ENCODE measurements around the gene DEAF1. TPM values are rescaled to one million over a fixed set of nuclear protein-coding genes. Genes with fewer than 3 reads are reported as not detected.

DEAF1 gene
- total RNA-seq, 4 donors from 2014 or later: 31.6 to 54.3 (median 41.2) TPM

DNA sequence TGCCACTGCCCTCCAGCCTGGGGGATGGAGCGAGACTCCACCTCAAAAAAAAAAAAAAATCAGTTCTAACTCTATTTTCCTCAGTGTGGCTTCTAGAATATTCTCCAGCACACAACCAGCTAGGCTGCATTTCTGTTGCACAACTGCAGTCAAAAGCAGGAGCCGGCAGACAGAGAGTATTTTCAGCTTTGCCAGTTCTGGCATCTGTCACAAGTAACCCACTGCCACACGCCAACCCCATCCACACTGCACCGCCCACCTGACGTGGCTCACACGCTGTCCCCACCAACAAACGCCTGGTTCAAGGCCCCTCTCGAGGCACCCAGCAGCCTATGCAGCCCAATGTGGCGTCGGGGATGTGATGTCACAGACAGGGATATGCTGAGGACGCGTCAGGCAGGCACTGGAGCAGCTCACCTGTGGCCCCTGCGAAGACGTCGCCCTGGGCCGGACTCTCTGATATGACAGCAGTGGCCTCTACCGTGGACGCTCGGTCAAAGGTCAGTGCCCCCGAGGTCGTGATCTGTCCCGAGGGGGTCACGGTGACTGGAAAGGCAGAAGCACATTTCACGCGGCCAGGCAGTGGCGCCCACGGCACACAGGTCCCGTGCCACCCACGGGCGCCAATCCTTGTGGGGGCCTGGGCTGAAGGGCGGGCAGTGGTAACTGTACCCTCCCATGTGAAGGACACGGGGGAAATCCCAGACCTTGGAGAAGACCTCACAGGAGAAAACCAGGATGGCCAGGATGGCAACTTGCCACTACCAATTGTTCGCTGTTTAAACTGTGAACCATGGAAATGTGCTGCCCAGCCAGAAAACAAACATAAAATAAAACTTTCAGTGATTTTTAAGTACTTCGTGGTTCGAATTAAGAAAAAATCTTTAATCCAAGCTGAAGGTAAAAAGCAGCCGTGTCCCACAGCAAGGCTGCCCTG, 15.5 kb downstream of the DEAF1 start:
- Histone ChIP-seq H3K4me1 (no peaks in the 10 kb centered on the region), H3K36me3 (peaks cover 0 to 94% (median 0%) of the 10 kb centered on the region in 3 donors), H3K27ac (no peak overlapping the region), H3K27me3 (no peaks in the 10 kb centered on the region), H3K9me3 (no peaks in the 10 kb centered on the region), H3K4me3 (no peak overlapping the region)
- no peak for DNase-seq (ENCODE audit: low spot score in 2 of 2)
- TF ChIP-seq EP300 (IDR thresholded peaks at IDR 0.05) (no peak), POLR2A (IDR thresholded peaks at IDR 0.05) (no peak)
- TF ChIP-seq, protein P1, sequence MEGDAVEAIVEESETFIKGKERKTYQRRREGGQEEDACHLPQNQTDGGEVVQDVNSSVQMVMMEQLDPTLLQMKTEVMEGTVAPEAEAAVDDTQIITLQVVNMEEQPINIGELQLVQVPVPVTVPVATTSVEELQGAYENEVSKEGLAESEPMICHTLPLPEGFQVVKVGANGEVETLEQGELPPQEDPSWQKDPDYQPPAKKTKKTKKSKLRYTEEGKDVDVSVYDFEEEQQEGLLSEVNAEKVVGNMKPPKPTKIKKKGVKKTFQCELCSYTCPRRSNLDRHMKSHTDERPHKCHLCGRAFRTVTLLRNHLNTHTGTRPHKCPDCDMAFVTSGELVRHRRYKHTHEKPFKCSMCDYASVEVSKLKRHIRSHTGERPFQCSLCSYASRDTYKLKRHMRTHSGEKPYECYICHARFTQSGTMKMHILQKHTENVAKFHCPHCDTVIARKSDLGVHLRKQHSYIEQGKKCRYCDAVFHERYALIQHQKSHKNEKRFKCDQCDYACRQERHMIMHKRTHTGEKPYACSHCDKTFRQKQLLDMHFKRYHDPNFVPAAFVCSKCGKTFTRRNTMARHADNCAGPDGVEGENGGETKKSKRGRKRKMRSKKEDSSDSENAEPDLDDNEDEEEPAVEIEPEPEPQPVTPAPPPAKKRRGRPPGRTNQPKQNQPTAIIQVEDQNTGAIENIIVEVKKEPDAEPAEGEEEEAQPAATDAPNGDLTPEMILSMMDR (IDR thresholded peaks at IDR 0.05): no peak
- 91 to 93% methylated on average over 36 of the region's 36 CpGs for WGBS, 2 donors

DNA sequence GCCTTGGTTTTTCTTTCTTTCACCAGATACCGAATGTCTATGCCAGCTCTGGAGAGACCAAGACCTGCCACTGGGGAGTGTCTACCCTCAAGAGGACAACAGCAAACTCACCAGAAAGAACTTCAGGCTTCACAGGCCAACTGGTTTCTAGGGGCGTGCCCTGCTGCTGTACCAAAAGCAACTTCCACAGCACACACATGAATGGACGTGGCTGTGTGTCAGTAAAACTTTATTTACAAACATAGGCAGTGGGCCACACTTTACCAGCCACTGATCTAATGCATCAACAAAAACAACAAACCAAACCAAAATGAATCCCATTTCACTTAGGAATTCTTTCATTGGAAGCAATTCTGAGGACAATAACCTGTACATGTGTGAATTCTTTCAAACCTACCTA, 16.7 kb downstream of the DEAF1 start:
- Histone ChIP-seq H3K4me3 (no peak overlapping the region), H3K4me1 (no peaks in the 10 kb centered on the region), H3K9me3 (no peaks in the 10 kb centered on the region), H3K27me3 (no peaks in the 10 kb centered on the region), H3K27ac (no peak overlapping the region), H3K36me3 (peaks cover 0 to 94% (median 11%) of the 10 kb centered on the region in 3 donors)
- TF ChIP-seq, protein P1 (IDR thresholded peaks at IDR 0.05): no peak
- TF ChIP-seq EP300 (IDR thresholded peaks at IDR 0.05): no peak
- no peak for TF ChIP-seq POLR2A (IDR thresholded peaks at IDR 0.05)
- WGBS, 2 donors: 84 to 92% methylated on average over 3 of the region's 3 CpGs
- DNase-seq (ENCODE audit: low spot score in 2 of 2): no peak

DNA sequence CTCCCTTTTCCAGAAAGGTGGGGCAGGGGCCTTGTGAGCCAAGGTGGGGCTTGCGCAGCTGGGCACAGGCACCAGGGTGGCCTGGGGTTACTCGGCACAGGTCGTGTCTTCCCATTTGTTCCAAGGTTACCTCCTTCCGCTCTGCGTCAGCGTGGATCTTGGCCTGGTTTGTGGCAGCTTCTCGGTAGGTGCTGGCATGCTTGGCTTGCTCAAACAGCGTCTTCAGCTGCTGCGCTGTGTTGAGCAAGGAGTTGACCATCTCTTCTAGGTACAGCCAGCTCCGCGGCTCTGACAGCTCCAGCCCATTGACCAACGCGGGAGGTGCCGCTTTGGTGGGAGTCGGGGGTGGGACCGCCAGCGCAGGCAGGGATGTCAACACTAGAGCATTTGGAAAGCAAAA, 20.6 kb downstream of the DEAF1 start:
- Histone ChIP-seq H3K27me3 (no peaks in the 10 kb centered on the region), H3K9me3 (no peaks in the 10 kb centered on the region), H3K27ac (no peak overlapping the region), H3K4me1 (no peaks in the 10 kb centered on the region), H3K36me3 (peaks cover 0 to 85% (median 12%) of the 10 kb centered on the region in 3 donors), H3K4me3 (no peak overlapping the region)
- no peak for TF ChIP-seq POLR2A (IDR thresholded peaks at IDR 0.05)
- TF ChIP-seq, protein P1 (IDR thresholded peaks at IDR 0.05): no peak
- TF ChIP-seq EP300 (IDR thresholded peaks at IDR 0.05): no peak
- WGBS, 2 donors: 89 to 90% methylated on average over 14 to 17 of the region's 17 CpGs
- no peak for DNase-seq (ENCODE audit: low spot score in 2 of 2)

DNA sequence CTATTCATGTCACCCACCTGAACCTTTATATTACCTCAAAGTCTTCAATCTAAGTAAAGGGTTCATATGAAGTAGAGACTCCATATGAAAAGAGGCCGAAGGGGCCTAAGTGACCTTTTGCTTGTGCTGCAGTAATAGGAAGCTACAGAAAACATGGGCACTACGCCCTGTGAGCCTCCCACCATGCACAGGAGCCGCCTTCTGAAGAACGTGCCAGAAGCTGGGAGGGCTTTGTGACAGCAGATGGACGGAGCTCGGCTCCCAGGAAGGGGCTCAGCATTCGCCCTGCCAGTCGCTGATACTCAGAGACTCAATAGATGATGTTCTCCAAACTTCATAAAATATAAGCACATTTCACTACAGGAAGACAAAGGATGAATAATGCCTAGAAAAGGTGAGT, 21.2 kb downstream of the DEAF1 start:
- Histone ChIP-seq H3K36me3 (peaks cover 0 to 82% (median 12%) of the 10 kb centered on the region in 3 donors), H3K27ac (no peak overlapping the region), H3K4me1 (no peaks in the 10 kb centered on the region), H3K9me3 (no peaks in the 10 kb centered on the region), H3K4me3 (no peak overlapping the region), H3K27me3 (no peaks in the 10 kb centered on the region)
- DNase-seq (ENCODE audit: low spot score in 2 of 2): no peak
- TF ChIP-seq POLR2A (IDR thresholded peaks at IDR 0.05) (no peak), EP300 (IDR thresholded peaks at IDR 0.05) (no peak)
- 90% methylated on average over 8 of the region's 8 CpGs for WGBS, 2 donors

DNA sequence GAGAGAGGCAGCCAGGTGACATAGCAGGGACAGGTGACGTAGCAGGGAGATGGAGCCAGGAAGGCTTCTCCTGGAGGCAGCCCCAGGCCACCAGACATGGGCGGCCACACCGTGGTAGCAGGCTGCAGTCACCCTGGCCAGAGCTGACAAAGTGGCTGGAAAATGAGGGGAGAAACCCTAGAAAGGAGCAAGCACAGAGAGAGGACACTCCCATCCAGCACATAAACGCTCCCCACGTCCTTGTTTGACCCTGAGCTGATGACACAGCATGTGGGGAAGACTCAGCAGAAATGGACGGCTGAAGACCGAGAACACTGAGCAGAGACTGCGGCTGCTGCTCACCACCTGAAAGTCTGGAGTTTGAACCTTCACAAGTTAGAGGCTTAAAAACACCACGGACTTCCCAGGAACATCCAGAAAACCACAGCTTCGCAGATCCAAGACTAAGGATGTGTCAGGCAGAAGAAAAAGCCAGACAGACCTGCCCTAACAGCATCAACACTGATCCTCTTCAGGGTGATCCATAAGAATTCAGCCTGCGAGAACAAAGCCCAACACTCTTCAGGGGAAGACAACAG, 29.2 kb downstream of the DEAF1 start:
- H3K4me3 ChIP-seq: no peak overlapping the region
- peaks cover 0 to 47% (median 0%) of the 10 kb centered on the region in 3 donors for H3K36me3 ChIP-seq
- no peaks in the 10 kb centered on the region for H3K9me3 ChIP-seq
- DNase-seq (ENCODE audit: low spot score in 2 of 2): no peak
- WGBS, 2 donors: 73 to 77% methylated on average over 11 of the region's 11 CpGs
- TF ChIP-seq EP300 (IDR thresholded peaks at IDR 0.05) (no peak), POLR2A (IDR thresholded peaks at IDR 0.05) (no peak)
- TF ChIP-seq, protein P1 (IDR thresholded peaks at IDR 0.05): no peak
- no peak overlapping the region for H3K27ac ChIP-seq
- H3K4me1 ChIP-seq: peaks cover 0 to 4% (median 0%) of the 10 kb centered on the region in 4 donors
- H3K27me3 ChIP-seq: no peaks in the 10 kb centered on the region
